CD4-positive, alpha-beta T cell (primary cell): ENCODE results near the gene OBI1. TPM values are rescaled to one million over a fixed set of nuclear protein-coding genes. Genes with fewer than 3 reads are reported as not detected.

Source experiments
- ATAC-seq: fragments of 200-7000 bp; cut with Tn5 transposase; one replicate; pipeline ENCODE4 v1.10.0; 2022; ENCODE audit warnings: mild to moderate bottlenecking; ENCODE audit not compliant: poor library complexity
- CTCF ChIA-PET: fragments of 350-600 bp; sonication (Branson Sonifier 250); formaldehyde crosslinking; loops from one replicate; lab custom pipeline; 2021; ENCODE audit warnings: antibody characterized with exemption, inconsistent platforms; lab: Charles Lee
- POLR2A ChIA-PET: fragments of 350-600 bp; sonication (Branson Sonifier 250); formaldehyde crosslinking; loops from one replicate; lab custom pipeline; 2021; ENCODE audit warnings: antibody characterized with exemption, inconsistent platforms; lab: Charles Lee
- DNase-seq, 14 experiments: peaks; one replicate each; pipeline ENCODE4 v3.0.0-alpha.2; 2013 to 2020; ENCODE audit warnings: mixed read lengths in 2 of 14
- H3K27ac ChIP-seq, 2 donors: one replicate each; pipeline versions ENCODE4 v1.5.1 to v1.7.0; 2013; ENCODE audit warnings: low read length in 2 of 2, low read depth in 1 of 2, mild to moderate bottlenecking in 1 of 2
- H3K27me3 ChIP-seq, 2 experiments: 1 replicate in 1 of 2; 2 replicates in 1 of 2; pipeline versions ENCODE4 v1.6.1 to v1.7.0; 2013; ENCODE audit warnings: low read length in 2 of 2, control low read depth in 1 of 2, mild to moderate bottlenecking in 1 of 2, moderate library complexity in 1 of 2; ENCODE audit not compliant: insufficient read depth in 2 of 2, control insufficient read depth in 1 of 2
- H3K36me3 ChIP-seq: one replicate; pipeline ENCODE4 v1.6.1; 2013; ENCODE audit warnings: low read length, control low read depth; ENCODE audit not compliant: insufficient read depth
- H3K4me1 ChIP-seq: one replicate; pipeline ENCODE4 v1.6.1; 2013; ENCODE audit warnings: low read length, control low read depth; ENCODE audit not compliant: insufficient read depth
- H3K4me3 ChIP-seq: one replicate; pipeline ENCODE4 v1.5.1; 2013; ENCODE audit warnings: mild to moderate bottlenecking, low read length, moderate library complexity
- H3K9me3 ChIP-seq, 2 experiments: 1 replicate in 1 of 2; 2 replicates in 1 of 2; pipeline versions ENCODE4 v1.6.1 to v1.7.0; 2013; ENCODE audit warnings: low read length in 2 of 2, mild to moderate bottlenecking in 2 of 2, control low read depth in 1 of 2, moderate library complexity in 1 of 2; ENCODE audit not compliant: control insufficient read depth in 1 of 2, insufficient read depth in 1 of 2
- H3K27ac Mint-ChIP-seq: one replicate; pipeline ENCODE4 v1.8.0; 2020; ENCODE audit warnings: mixed read lengths
- H3K27me3 Mint-ChIP-seq: one replicate; pipeline ENCODE4 v1.8.0; 2021; ENCODE audit warnings: mixed read lengths
- H3K36me3 Mint-ChIP-seq: one replicate; pipeline ENCODE4 v1.8.0; 2021; ENCODE audit warnings: low read depth, mixed read lengths
- H3K4me1 Mint-ChIP-seq: one replicate; pipeline ENCODE4 v1.8.0; 2021; ENCODE audit warnings: low read depth, mixed read lengths
- H3K4me3 Mint-ChIP-seq: one replicate; pipeline ENCODE4 v1.8.0; 2020; ENCODE audit warnings: mild to moderate bottlenecking, mixed read lengths
- H3K9me3 Mint-ChIP-seq: one replicate; pipeline ENCODE4 v1.8.0; 2020; ENCODE audit warnings: mixed read lengths
- CTCF ChIP-seq: fragments of 200-600 bp; IDR thresholded peaks from one replicate; pipeline ENCODE4 v1.8.0; 2022; ENCODE audit warnings: antibody characterized with exemption, mild to moderate bottlenecking
- intact Hi-C, 2 experiments: fragments of 100-400 bp; cut with DNase I in 1 of 2; cut with micrococcal nuclease in 1 of 2; formaldehyde crosslinking; loops; one replicate each; pipeline versions ENCODE4 v1.15.1 to v1.9.0; 2023 to 2025; cut with DNase I, micrococcal nuclease
- total RNA-seq, 174 experiments: library from RNA in 2 of 174; stranded (reverse) in 2 of 174; gene quantifications; one replicate each; pipeline ENCODE4 v1.2.3 and lab custom pipeline; 2021 to 2026

Gene OBI1
- total RNA-seq, 2 experiments from 2014 or later = 2.6 TPM

- no peaks in the 10 kb centered on the region for H3K4me1 ChIP-seq
- POLR2A ChIA-PET = no interaction called here
- H3K27ac Mint-ChIP-seq = no peak overlapping the region
- no peaks in the 10 kb centered on the region for H3K9me3 Mint-ChIP-seq
- no peaks in the 10 kb centered on the region for H3K9me3 ChIP-seq
- intact Hi-C loops = no loop called here
- CTCF ChIA-PET = interaction anchor here (0.6 kb wide), 1 partner anchor 11 kb away, joined by 3 read pairs; no protein-coding TSS in a partner anchor
- peaks cover 96% of the 10 kb centered on the region for H3K36me3 Mint-ChIP-seq
- no peak for TF ChIP-seq CTCF
- H3K27me3 Mint-ChIP-seq = no peaks in the 10 kb centered on the region
- H3K4me1 Mint-ChIP-seq = no peaks in the 10 kb centered on the region
- no peak overlapping the region for H3K4me3 Mint-ChIP-seq
- no peaks in the 10 kb centered on the region for H3K27me3 ChIP-seq
- H3K4me3 ChIP-seq = no peak overlapping the region
- no peak for DNase-seq
- H3K27ac ChIP-seq = no peak overlapping the region
- H3K36me3 ChIP-seq = peaks cover 35% of the 10 kb centered on the region
- ATAC-seq = no peak
Measured at GRCh38 chr13:78623132-78623531, 35.8 kb downstream of the OBI1 start.

GRCh38 chr13:78620936-78621470, 38.0 kb downstream of the OBI1 start:
- Histone ChIP-seq H3K27ac (no peak overlapping the region), H3K4me1 (no peaks in the 10 kb centered on the region), H3K36me3 (peaks cover 36% of the 10 kb centered on the region), H3K27me3 (no peaks in the 10 kb centered on the region), H3K9me3 (no peaks in the 10 kb centered on the region), H3K4me3 (no peak overlapping the region)
- Mint-ChIP-seq H3K4me3 (no peak overlapping the region), H3K27me3 (no peaks in the 10 kb centered on the region), H3K9me3 (no peaks in the 10 kb centered on the region), H3K36me3 (peaks cover 96% of the 10 kb centered on the region), H3K4me1 (no peaks in the 10 kb centered on the region), H3K27ac (no peak overlapping the region)
- no peak for ATAC-seq
- ChIA-PET CTCF (no interaction called here), POLR2A (no interaction called here)
- intact Hi-C loops = no loop called here
- no peak for TF ChIP-seq CTCF
- DNase-seq = no peak

GRCh38 chr13:78618411-78618810, 40.5 kb downstream of the OBI1 start:
- intact Hi-C loops = no loop called here
- no peak overlapping the region for H3K4me3 Mint-ChIP-seq
- no peaks in the 10 kb centered on the region for H3K9me3 ChIP-seq
- H3K4me1 Mint-ChIP-seq = no peaks in the 10 kb centered on the region
- ChIA-PET CTCF (no interaction called here), POLR2A (no interaction called here)
- TF ChIP-seq CTCF = no peak
- no peak overlapping the region for H3K27ac ChIP-seq
- H3K9me3 Mint-ChIP-seq = no peaks in the 10 kb centered on the region
- no peaks in the 10 kb centered on the region for H3K27me3 ChIP-seq
- H3K36me3 Mint-ChIP-seq = peaks cover 92% of the 10 kb centered on the region
- ATAC-seq (no peak), DNase-seq (no peak)
- no peak overlapping the region for H3K27ac Mint-ChIP-seq
- no peaks in the 10 kb centered on the region for H3K27me3 Mint-ChIP-seq
- no peaks in the 10 kb centered on the region for H3K4me1 ChIP-seq
- H3K36me3 ChIP-seq = peaks cover 28% of the 10 kb centered on the region
- no peak overlapping the region for H3K4me3 ChIP-seq
